HEK293T (cell line): ENCODE measurements around the gene LRRFIP1.

Experiments used
- CTCF ChIA-PET: fragments of 350-600 bp; formaldehyde crosslinking; extraction: SDS; loops from one replicate; lab custom pipeline; 2021; ENCODE audit warnings: antibody characterized with exemption, inconsistent platforms; lab: Yijun Ruan, JAX
- POLR2A ChIA-PET: fragments of 350-600 bp; formaldehyde crosslinking; extraction: SDS; loops from one replicate; lab custom pipeline; 2020; ENCODE audit warnings: antibody characterized with exemption, inconsistent platforms; lab: Yijun Ruan, JAX
- DNase-seq: peaks from one replicate; pipeline ENCODE4 v3.0.0; 2012; ENCODE audit warnings: mixed read lengths; ENCODE audit errors: extremely low spot score
- ARNT ChIP-seq: fragments of 450-650 bp; IDR thresholded peaks from 2 replicates; pipeline ENCODE4 v1.6.1; 2017; ENCODE audit warnings: mild to moderate bottlenecking
- BHLHE40 ChIP-seq: fragments of 450-650 bp; IDR thresholded peaks from 2 replicates; pipeline ENCODE4 v1.6.1; 2016; ENCODE audit warnings: mild to moderate bottlenecking, moderate library complexity, borderline replicate concordance
- CTBP1 ChIP-seq: fragments of 450-650 bp; IDR thresholded peaks from 2 replicates; pipeline ENCODE4 v1.6.1; 2016; ENCODE audit warnings: borderline replicate concordance
- ELF4 ChIP-seq: fragments of 450-650 bp; IDR thresholded peaks from 2 replicates; pipeline ENCODE4 v1.6.1; 2017; ENCODE audit warnings: antibody characterized with exemption
- FOXA1 ChIP-seq: fragments of 450-650 bp; IDR thresholded peaks from 2 replicates; pipeline ENCODE4 v1.6.1; 2016; ENCODE audit warnings: mild to moderate bottlenecking
- FOXK2 ChIP-seq: fragments of 450-650 bp; IDR thresholded peaks from 2 replicates; pipeline ENCODE4 v1.6.1; 2016; ENCODE audit warnings: mild to moderate bottlenecking
- FOXM1 ChIP-seq: fragments of 450-650 bp; IDR thresholded peaks from 2 replicates; pipeline ENCODE4 v1.6.1; 2017; ENCODE audit warnings: mild to moderate bottlenecking, borderline replicate concordance
- HDGF ChIP-seq: fragments of 450-650 bp; IDR thresholded peaks from 2 replicates; pipeline ENCODE4 v1.6.1; 2017; ENCODE audit warnings: antibody characterized with exemption, borderline replicate concordance
- L3MBTL2 ChIP-seq: fragments of 450-650 bp; conservative IDR thresholded peaks from 2 replicates; pipeline ENCODE4 v1.6.1; 2016; ENCODE audit warnings: mild to moderate bottlenecking
- LEF1 ChIP-seq: fragments of 450-650 bp; IDR thresholded peaks from 2 replicates; pipeline ENCODE4 v1.6.1; 2017; ENCODE audit warnings: mild to moderate bottlenecking, borderline replicate concordance
- NFRKB ChIP-seq: fragments of 450-650 bp; IDR thresholded peaks from 2 replicates; pipeline ENCODE4 v1.6.1; 2016; ENCODE audit warnings: mild to moderate bottlenecking, moderate library complexity
- SP1 ChIP-seq: fragments of 450-650 bp; IDR thresholded peaks from 2 replicates; pipeline ENCODE4 v1.6.1; 2017
- SUZ12 ChIP-seq: fragments of 450-650 bp; IDR thresholded peaks from 2 replicates; pipeline ENCODE4 v1.6.1; 2016; ENCODE audit warnings: mild to moderate bottlenecking
- TARDBP ChIP-seq: fragments of 450-650 bp; IDR thresholded peaks from 2 replicates; pipeline ENCODE4 v1.6.1; 2016
- ZNF384 ChIP-seq: fragments of 450-650 bp; IDR thresholded peaks from 2 replicates; pipeline ENCODE4 v1.6.1; 2016
- TF ChIP-seq, protein P1 (sequence below): fragments of 450-650 bp; IDR thresholded peaks from 2 replicates; pipeline ENCODE4 v1.6.1; 2016

LRRFIP1 gene

DNA sequence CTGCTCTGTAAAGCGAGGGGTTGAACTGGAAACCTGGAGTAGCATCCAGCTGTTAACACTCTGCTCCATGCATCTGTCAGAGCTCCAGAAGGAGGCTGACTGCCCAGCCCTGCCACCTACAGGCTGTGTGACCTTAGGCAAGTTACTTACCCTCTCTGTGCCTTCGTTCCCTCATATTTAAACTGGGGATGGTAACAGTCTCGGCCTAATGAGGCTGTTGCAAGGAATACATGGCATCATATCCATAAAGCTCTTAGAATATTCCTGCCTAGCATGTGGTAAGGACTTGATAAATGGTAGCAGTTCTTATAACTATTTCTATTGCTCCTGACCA lies 80.6 kb downstream of the LRRFIP1 start:
- POLR2A ChIA-PET: no interaction called here
- CTCF ChIA-PET: no interaction called here
- TF ChIP-seq ZNF384 (no peak), ELF4 (no peak), FOXA1 (no peak), FOXK2 (no peak), SUZ12 (no peak), NFRKB (no peak), TARDBP (no peak), CTBP1 (no peak), FOXM1 (no peak), SP1 (no peak), L3MBTL2 (no peak), HDGF (no peak), LEF1 (no peak)
- TF ChIP-seq, protein P1, sequence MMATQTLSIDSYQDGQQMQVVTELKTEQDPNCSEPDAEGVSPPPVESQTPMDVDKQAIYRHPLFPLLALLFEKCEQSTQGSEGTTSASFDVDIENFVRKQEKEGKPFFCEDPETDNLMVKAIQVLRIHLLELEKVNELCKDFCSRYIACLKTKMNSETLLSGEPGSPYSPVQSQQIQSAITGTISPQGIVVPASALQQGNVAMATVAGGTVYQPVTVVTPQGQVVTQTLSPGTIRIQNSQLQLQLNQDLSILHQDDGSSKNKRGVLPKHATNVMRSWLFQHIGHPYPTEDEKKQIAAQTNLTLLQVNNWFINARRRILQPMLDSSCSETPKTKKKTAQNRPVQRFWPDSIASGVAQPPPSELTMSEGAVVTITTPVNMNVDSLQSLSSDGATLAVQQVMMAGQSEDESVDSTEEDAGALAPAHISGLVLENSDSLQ: no peak
- no peak for DNase-seq

DNA sequence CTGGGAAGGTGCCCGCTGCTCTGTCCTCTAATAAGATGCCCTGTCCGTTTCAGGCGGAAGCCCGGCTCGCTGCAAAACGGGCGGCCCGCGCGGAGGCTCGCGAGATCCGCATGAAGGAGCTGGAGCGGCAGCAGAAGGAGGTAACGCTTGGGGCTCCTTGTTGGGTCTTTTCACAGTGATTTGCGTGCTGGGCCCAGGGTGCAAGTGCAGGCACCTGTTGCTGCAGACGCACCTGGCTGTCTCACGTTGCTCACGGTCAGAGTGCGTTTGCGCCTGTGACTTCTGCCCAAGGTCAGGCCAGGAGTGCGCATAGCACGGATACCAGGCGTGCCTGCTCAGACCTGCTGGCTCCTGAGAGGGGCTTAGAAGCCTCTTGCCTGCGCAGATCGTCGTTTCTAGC lies 81.1 kb downstream of the LRRFIP1 start:
- ChIA-PET CTCF (no interaction called here), POLR2A (no interaction called here)

DNA sequence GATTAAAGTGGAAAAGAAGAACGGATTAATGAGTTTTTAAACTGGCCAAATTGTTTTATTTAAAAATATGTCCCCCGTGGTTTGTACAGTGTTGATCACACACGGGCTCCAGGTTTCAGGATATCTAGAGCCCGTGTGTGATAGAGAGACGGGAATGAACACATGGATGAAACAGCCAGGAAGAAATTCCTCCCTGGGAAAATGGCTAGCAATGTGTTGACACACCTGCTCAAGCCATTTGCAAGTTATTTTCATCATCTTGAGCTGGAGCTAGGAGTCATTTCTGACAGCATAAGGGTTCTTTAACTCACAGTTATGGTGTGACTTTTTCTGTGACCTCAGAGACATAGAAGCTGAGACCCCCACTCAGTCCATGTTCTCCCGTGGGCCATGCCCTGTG lies 81.6 kb downstream of the LRRFIP1 start:
- DNase-seq: no peak
- CTCF ChIA-PET: no interaction called here
- TF ChIP-seq FOXA1: no peak
- no peak for TF ChIP-seq FOXK2
- TF ChIP-seq ARNT: no peak
- no peak for TF ChIP-seq L3MBTL2
- TF ChIP-seq HDGF: no peak
- TF ChIP-seq CTBP1: no peak
- no peak for TF ChIP-seq SUZ12
- no peak for TF ChIP-seq FOXM1
- TF ChIP-seq SP1: no peak
- TF ChIP-seq LEF1: no peak
- no peak for TF ChIP-seq ELF4
- TF ChIP-seq, protein P1: no peak
- no peak for TF ChIP-seq NFRKB
- no peak for TF ChIP-seq TARDBP
- TF ChIP-seq BHLHE40: no peak
- no peak for TF ChIP-seq ZNF384
- POLR2A ChIA-PET: no interaction called here

More for the DNA sequence above, 81.1 kb downstream of the LRRFIP1 start:
- TF ChIP-seq NFRKB: no peak
- no peak for DNase-seq

DNA sequence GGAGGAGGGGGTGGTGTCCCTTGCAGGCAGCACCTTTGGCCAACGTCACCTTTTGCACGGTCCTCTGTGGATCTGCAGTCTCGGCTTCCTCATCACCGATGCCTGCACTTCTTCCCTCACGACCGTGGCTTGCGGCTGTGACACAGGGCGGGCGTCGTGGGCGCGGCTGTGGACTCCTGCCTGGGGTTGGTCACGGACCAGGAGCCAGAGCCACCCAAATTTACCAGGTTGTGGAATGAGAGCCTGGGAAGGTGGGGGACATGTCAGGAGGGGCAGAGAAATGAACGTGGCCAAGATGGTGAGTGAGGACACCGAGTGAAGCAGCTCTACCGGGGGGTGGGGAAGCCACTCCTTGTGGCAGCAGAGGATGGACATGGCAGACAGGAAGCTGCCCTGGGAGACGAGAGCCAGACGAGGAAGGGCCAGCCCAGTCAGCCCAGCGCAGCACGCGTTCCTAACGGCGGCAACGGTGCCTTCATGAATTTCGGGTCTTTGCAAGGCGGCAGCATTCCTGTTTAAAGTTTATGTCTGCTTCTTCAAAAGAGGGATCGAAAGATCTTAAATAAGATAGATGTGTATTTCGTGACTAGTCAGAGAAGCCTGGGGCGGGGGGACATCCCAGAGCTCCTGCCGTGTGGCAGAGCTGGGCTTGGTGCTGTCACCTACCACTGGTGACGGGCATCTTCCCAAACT lies 84.2 kb downstream of the LRRFIP1 start:
- no peak for DNase-seq
- TF ChIP-seq FOXA1: no peak
- CTCF ChIA-PET: interaction anchor here (0.7 to 2.1 kb wide), 2 partner anchors 9 to 19 kb away, joined by 3 to 5 read pairs; no protein-coding TSS in a partner anchor

DNA sequence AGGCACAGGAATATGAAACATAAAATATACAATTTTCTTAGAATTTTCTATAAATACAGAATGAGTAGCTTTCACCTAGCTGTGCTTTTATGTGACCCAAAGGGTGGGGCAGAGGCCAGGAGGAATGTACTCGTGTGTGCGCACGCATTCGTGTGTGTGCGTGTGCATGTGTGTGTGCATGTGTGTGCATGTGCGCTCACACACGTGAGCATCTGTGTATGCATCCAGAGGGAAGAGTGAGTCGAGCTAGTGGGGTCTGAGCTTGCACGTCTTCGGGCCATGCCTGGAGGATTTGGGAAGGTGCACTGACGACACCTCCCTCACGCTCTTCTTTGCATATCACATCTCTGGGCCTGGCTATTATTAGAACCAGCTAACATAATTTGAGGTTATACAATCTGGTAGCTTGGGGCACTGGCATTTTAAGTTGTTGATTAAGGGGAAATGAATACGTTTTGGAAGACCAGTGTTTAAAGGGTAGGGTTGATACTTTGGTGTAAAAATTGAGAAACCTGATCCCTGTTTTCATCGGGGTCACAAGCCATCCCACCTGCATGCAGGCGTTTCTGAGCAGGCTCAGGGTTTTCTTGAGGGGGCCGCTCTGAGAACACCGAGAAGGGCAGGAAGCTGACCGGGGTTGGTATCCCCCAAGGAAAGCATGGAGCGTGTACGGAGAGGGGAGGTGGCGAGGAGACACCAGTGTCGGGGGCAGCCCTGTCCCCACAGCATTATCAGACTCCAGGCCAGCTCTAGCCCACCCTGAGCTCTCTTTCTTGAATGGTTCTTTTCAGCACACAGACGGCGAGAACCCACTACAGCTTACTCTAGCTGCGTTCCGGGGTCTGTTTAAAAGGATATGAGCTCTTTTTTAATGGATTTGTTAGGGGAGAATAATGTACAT lies 85.3 kb downstream of the LRRFIP1 start:
- ChIA-PET CTCF (interaction anchor here (2.1 kb wide), 1 partner anchor 18 kb away, joined by 5 read pairs; no protein-coding TSS in a partner anchor), POLR2A (interaction anchor here (1.0 kb wide), 1 partner anchor 12 kb away, joined by 3 read pairs; no protein-coding TSS in a partner anchor)
- no peak for DNase-seq
- no peak for TF ChIP-seq BHLHE40
- TF ChIP-seq, protein P1: no peak
- no peak for TF ChIP-seq CTBP1
- TF ChIP-seq ARNT: no peak
- TF ChIP-seq FOXK2: no peak
- TF ChIP-seq NFRKB: no peak
- no peak for TF ChIP-seq ZNF384
- no peak for TF ChIP-seq LEF1

More for the DNA sequence above, 84.2 kb downstream of the LRRFIP1 start:
- POLR2A ChIA-PET: interaction anchor here (1.0 kb wide), 1 partner anchor 11 kb away, joined by 3 read pairs; no protein-coding TSS in a partner anchor

DNA sequence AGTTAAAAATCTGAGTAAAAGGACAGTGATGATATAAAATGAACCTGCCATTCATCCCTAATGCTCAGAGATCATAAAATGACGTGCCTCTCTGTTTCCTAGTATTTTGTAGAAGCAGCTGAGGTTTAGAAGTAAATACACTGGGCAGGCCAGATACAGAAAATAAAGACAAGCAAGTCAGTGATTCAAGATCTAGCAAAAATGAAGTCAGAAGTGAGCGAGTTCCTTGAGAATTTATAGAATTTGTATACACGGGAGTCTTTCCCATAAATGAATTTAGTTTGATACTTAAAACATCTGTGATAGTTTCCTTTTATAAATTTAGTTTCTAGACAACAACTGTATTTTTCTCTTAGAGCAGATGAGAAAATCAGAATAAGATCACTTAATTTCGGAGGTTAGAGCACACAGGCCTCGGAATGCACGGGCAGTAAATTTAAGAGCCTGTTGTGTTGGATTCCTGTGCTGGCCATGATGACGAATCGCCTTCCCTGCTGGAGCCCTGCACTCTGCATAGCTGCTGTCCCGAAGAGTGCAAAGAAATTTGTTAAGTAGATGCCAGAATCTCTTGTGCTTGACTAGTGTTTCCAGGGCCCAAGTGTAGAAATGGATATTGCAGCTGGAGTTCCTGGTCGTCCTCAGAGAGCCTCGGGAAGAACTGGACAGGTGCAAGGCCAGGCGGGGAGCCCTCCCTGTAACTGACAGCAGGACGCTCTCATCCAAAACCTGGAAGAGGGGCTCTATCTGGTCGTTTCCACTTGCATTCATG lies 87.5 kb downstream of the LRRFIP1 start:
- no peak for TF ChIP-seq FOXK2
- TF ChIP-seq BHLHE40: no peak
- no peak for TF ChIP-seq TARDBP
- no peak for TF ChIP-seq ZNF384
- TF ChIP-seq FOXA1: no peak
- no peak for TF ChIP-seq FOXM1
- TF ChIP-seq, protein P1: no peak
- no peak for TF ChIP-seq L3MBTL2
- TF ChIP-seq SP1: no peak
- no peak for TF ChIP-seq HDGF
- no peak for TF ChIP-seq CTBP1
- ChIA-PET CTCF (no interaction called here), POLR2A (no interaction called here)
- no peak for DNase-seq
